Neural progenitor cell (in vitro differentiated cells): ENCODE measurements around the gene PRKAG2. TPM values are rescaled to one million over a fixed set of nuclear protein-coding genes. Genes with fewer than 3 reads are reported as not detected.
"Not testable (repeated sequence)": the region's sequence is repeated elsewhere in the genome, so short reads cannot be mapped to it uniquely, and the experiment has no call there.

ENCODE experiments used
- DNase-seq: peaks from one replicate; pipeline ENCODE4 v3.0.0-alpha.2; 2016; ENCODE audit warnings: low spot score
- H2AFZ ChIP-seq: fragments of 200-600 bp; sonication (generic); replicated peaks from 2 replicates; pipeline ENCODE4 v1.6.1; 2016; ENCODE audit warnings: antibody characterized with exemption
- H3F3A ChIP-seq: fragments of 200-600 bp; sonication (generic); 2 replicates; pipeline ENCODE4 v1.6.1; 2016; ENCODE audit warnings: antibody characterized with exemption, low read depth
- H3K27ac ChIP-seq: fragments of 200-600 bp; sonication (generic); 2 replicates; pipeline ENCODE4 v1.5.1; 2016; ENCODE audit warnings: mild to moderate bottlenecking
- H3K27me3 ChIP-seq: fragments of 200-600 bp; sonication (generic); 2 replicates; pipeline ENCODE4 v1.6.1; 2016; ENCODE audit warnings: mild to moderate bottlenecking, moderate library complexity
- H3K36me3 ChIP-seq: fragments of 200-600 bp; sonication (generic); 2 replicates; pipeline ENCODE4 v1.5.1; 2016
- H3K4me1 ChIP-seq: fragments of 200-600 bp; sonication (generic); 2 replicates; pipeline ENCODE4 v1.6.1; 2016; ENCODE audit warnings: mixed run types
- H3K4me2 ChIP-seq: fragments of 200-600 bp; sonication (generic); 2 replicates; pipeline ENCODE4 v1.6.1; 2016
- H3K4me3 ChIP-seq: fragments of 200-600 bp; sonication (generic); 2 replicates; pipeline ENCODE4 v1.5.1; 2016
- H3K79me2 ChIP-seq: fragments of 200-600 bp; sonication (generic); 2 replicates; pipeline ENCODE4 v1.6.1; 2016; ENCODE audit warnings: low read depth
- H3K9ac ChIP-seq: fragments of 200-600 bp; sonication (generic); 2 replicates; pipeline ENCODE4 v1.6.1; 2016
- H3K9me3 ChIP-seq: fragments of 200-600 bp; sonication (generic); 2 replicates; pipeline ENCODE4 v1.5.1; 2016; ENCODE audit warnings: low read depth
- H4K20me1 ChIP-seq: fragments of 200-600 bp; sonication (generic); 2 replicates; pipeline ENCODE4 v1.6.1; 2016; ENCODE audit warnings: low read depth
- H3K27ac Mint-ChIP-seq: 3 replicates; pipeline ENCODE4 v1.8.0; 2021; ENCODE audit warnings: mixed read lengths
- H3K27me3 Mint-ChIP-seq: 2 replicates; pipeline ENCODE4 v1.8.0; 2022; ENCODE audit warnings: low read depth, mild to moderate bottlenecking, inconsistent platforms, moderate library complexity, mixed read lengths; ENCODE audit not compliant: insufficient read depth
- H3K36me3 Mint-ChIP-seq: 3 replicates; pipeline ENCODE4 v1.8.0; 2021; ENCODE audit warnings: mixed read lengths
- H3K4me1 Mint-ChIP-seq: 3 replicates; pipeline ENCODE4 v1.8.0; 2021; ENCODE audit warnings: mixed read lengths
- H3K4me3 Mint-ChIP-seq: 3 replicates; pipeline ENCODE4 v1.8.0; 2021; ENCODE audit warnings: mild to moderate bottlenecking, moderate library complexity, mixed read lengths
- H3K9me3 Mint-ChIP-seq: 3 replicates; pipeline ENCODE4 v1.8.0; 2020; ENCODE audit warnings: mixed read lengths
- EZH2 ChIP-seq: fragments of 200-600 bp; sonication (generic); IDR thresholded peaks from 2 replicates; pipeline ENCODE4 v1.6.1; 2017; ENCODE audit warnings: antibody characterized with exemption, mild to moderate bottlenecking, moderate library complexity
- EZH2phosphoT487 ChIP-seq: fragments of 200-600 bp; sonication (generic); IDR thresholded peaks from 2 replicates; pipeline ENCODE4 v1.6.1; 2017; ENCODE audit warnings: antibody characterized with exemption
- total RNA-seq: library from RNA; depleted of rRNA; stranded (reverse); fragments of >200 nt; gene quantifications from 2 replicates; pipeline ENCODE4 v1.2.3, GENCODE V29; 2015; ENCODE audit warnings: low replicate concordance
- TF ChIP-seq, protein P1 (sequence below): fragments of 200-600 bp; sonication (generic); IDR thresholded peaks from 2 replicates; pipeline ENCODE4 v1.5.1; 2017; ENCODE audit warnings: antibody characterized with exemption, mild to moderate bottlenecking

Gene PRKAG2
- total RNA-seq, 1 donor from 2014 or later = 11.4 TPM

DNA sequence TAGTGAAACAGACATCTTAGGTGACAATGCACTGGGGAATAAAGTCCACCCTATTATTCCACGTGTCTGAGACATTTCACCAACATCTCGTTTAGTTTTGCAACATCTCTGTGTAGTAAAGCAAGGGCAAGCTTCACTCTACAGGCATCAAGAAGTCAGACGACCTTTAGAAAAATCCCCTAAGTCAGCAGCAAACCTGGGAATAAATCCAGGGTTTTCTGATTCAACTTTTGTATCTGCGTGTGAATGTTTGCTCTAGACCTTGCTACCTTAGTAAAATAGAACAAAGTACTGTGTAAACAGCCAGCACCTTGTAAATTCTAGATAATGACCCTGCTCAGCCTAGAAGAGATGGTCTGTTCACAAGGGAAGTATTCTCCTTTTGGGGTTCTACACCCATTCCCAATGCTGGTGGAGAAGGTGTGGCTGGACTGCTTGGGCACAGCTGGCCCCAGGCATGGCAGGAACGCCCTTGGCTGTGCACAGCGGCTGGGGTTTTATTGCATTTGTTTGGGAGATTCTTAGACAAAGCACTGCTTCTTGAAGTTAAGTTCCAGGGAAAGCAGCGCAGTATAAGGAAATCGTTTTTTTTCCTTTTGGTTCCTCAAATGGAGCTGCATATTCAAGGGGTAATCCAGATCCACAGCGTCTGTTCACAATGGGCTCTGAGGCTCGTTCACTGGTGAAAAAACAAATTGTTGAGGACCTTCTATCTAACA lies 41.0 kb upstream of the PRKAG2 start:
- Histone ChIP-seq H3K4me2 (no peak overlapping the region), H3K27ac (no peak overlapping the region), H3K4me1 (no peaks in the 10 kb centered on the region), H3F3A (no peaks in the 10 kb centered on the region), H3K9me3 (peaks cover 4% of the 10 kb centered on the region), H3K36me3 (no peaks in the 10 kb centered on the region), H2AFZ (no peak overlapping the region), H3K9ac (no peak overlapping the region), H3K79me2 (no peaks in the 10 kb centered on the region), H3K27me3 (no peaks in the 10 kb centered on the region), H4K20me1 (no peaks in the 10 kb centered on the region), H3K4me3 (no peak overlapping the region)
- TF ChIP-seq EZH2 (no peak), EZH2phosphoT487 (no peak)
- TF ChIP-seq, protein P1, sequence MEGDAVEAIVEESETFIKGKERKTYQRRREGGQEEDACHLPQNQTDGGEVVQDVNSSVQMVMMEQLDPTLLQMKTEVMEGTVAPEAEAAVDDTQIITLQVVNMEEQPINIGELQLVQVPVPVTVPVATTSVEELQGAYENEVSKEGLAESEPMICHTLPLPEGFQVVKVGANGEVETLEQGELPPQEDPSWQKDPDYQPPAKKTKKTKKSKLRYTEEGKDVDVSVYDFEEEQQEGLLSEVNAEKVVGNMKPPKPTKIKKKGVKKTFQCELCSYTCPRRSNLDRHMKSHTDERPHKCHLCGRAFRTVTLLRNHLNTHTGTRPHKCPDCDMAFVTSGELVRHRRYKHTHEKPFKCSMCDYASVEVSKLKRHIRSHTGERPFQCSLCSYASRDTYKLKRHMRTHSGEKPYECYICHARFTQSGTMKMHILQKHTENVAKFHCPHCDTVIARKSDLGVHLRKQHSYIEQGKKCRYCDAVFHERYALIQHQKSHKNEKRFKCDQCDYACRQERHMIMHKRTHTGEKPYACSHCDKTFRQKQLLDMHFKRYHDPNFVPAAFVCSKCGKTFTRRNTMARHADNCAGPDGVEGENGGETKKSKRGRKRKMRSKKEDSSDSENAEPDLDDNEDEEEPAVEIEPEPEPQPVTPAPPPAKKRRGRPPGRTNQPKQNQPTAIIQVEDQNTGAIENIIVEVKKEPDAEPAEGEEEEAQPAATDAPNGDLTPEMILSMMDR = no peak
- H3K4me1 Mint-ChIP-seq = no peaks in the 10 kb centered on the region
- H3K27ac Mint-ChIP-seq = no peak overlapping the region
- peaks cover 3% of the 10 kb centered on the region for H3K27me3 Mint-ChIP-seq
- H3K36me3 Mint-ChIP-seq = no peaks in the 10 kb centered on the region
- no peak overlapping the region for H3K4me3 Mint-ChIP-seq
- peaks cover 12% of the 10 kb centered on the region for H3K9me3 Mint-ChIP-seq
- no peak for DNase-seq

DNA sequence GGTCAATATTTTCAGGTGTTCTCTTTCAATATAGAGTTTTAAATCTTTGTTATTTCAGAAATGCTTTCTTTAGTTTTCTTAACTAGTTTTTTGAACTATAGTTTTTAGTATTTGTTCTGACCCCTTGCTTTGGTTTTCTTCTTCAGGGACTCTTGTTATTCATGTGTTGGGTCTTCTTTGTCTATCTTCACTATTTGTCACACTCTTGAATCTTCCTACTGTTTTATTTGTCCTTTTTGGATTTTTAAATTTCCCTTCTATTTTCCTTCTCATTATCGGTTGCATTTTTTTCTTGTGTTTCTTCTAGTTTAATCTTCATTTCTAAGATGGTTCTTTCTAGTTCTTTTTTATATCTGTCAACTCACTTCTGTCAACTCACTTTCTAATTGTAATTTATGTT lies 37.1 kb upstream of the PRKAG2 start:
- no peaks in the 10 kb centered on the region for H3K79me2 ChIP-seq
- no peaks in the 10 kb centered on the region for H4K20me1 ChIP-seq
- Mint-ChIP-seq H3K9me3 (peaks cover 14% of the 10 kb centered on the region), H3K36me3 (no peaks in the 10 kb centered on the region), H3K4me3 (no peak overlapping the region), H3K27ac (no peak overlapping the region), H3K4me1 (no peaks in the 10 kb centered on the region), H3K27me3 (peaks cover 6% of the 10 kb centered on the region)
- DNase-seq = no peak
- peaks cover 4% of the 10 kb centered on the region for H3K9me3 ChIP-seq
- H3K36me3 ChIP-seq = no peaks in the 10 kb centered on the region
- no peaks in the 10 kb centered on the region for H3F3A ChIP-seq
- TF ChIP-seq, protein P1 = no peak
- TF ChIP-seq EZH2 (no peak), EZH2phosphoT487 (no peak)
- no peak overlapping the region for H2AFZ ChIP-seq
- H3K27me3 ChIP-seq = no peaks in the 10 kb centered on the region
- H3K27ac ChIP-seq = no peak overlapping the region
- no peaks in the 10 kb centered on the region for H3K4me1 ChIP-seq
- no peak overlapping the region for H3K4me2 ChIP-seq
- no peak overlapping the region for H3K9ac ChIP-seq
- no peak overlapping the region for H3K4me3 ChIP-seq

DNA sequence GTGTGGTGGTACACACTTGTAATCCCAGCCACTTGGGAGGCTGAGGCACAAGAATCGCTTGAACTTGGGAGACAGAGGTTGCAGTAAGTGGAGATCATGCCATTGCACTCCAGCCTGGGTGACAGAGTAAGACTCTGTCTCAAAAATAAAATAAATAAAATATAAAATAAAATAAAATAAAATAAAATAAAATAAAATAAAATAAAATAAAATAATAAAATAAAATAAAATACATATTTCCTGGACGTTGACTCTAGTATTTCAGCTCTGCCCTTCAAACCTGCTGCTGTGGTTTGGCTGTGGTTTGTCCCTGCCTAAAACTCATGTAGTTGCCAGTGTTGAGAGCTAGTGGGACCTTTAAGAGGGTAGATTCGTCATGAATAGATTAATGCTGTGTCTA lies 33.7 kb upstream of the PRKAG2 start:
- not testable (repeated sequence) for H3K9ac ChIP-seq, H3K79me2 ChIP-seq, H3F3A ChIP-seq, DNase-seq, H3K4me1 ChIP-seq, H2AFZ ChIP-seq, H3K4me3 Mint-ChIP-seq, H4K20me1 ChIP-seq, H3K36me3 Mint-ChIP-seq, H3K9me3 ChIP-seq, H3K4me1 Mint-ChIP-seq, H3K27ac ChIP-seq, H3K4me3 ChIP-seq, H3K36me3 ChIP-seq, H3K27ac Mint-ChIP-seq, H3K27me3 ChIP-seq, H3K4me2 ChIP-seq
- peaks cover 16% of the 10 kb centered on the region for H3K9me3 Mint-ChIP-seq
- peaks cover 12% of the 10 kb centered on the region for H3K27me3 Mint-ChIP-seq

DNA sequence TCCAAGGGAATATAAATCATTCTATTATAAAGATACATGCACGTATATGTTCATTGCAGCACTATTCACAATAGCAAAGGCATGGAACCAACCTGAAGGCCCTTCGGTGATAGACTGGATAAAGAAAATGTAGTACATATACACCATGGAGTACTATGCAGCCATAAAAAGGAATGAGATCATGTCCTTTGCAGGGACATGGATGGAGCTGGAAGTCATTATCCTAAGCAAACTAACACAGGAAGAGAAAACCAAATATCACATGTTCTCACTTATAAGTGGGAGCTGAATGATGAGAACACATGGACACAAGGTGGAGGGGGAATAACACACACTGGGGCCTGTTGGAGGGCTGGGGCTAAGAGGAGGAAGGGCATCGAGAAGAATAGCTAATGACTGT lies 30.2 kb upstream of the PRKAG2 start:
- H3K9me3 Mint-ChIP-seq, H4K20me1 ChIP-seq, H3K9ac ChIP-seq, H3K27ac ChIP-seq, H3K36me3 Mint-ChIP-seq, H3K4me1 Mint-ChIP-seq, H3K4me3 ChIP-seq, H2AFZ ChIP-seq, H3K4me3 Mint-ChIP-seq, H3K79me2 ChIP-seq, H3K4me1 ChIP-seq, DNase-seq, H3K9me3 ChIP-seq, H3F3A ChIP-seq, H3K27me3 ChIP-seq, H3K27ac Mint-ChIP-seq, H3K4me2 ChIP-seq, H3K36me3 ChIP-seq: not testable (repeated sequence)
- peaks cover 16% of the 10 kb centered on the region for H3K27me3 Mint-ChIP-seq
